ENCODE measurements around the gene NOX3. TPM values are rescaled to one million over a fixed set of nuclear protein-coding genes. Genes with fewer than 3 reads are reported as not detected.

NOX3 gene
- total and polyA plus RNA-seq, 10 of the 15 experiments (the other 5 are each of a cell fraction or from before 2014, with no cell fraction given), result not detected

GRCh38 chr6:155411154-155412052 is 44.2 kb downstream of the NOX3 start (continued):
- TF ChIP-seq RCOR1 (conservative IDR thresholded peaks at IDR 0.05; ENCODE audit: low read depth, low read length) (no peak), ZBTB11 (CRISPR knock-in tag; IDR thresholded peaks at IDR 0.05) (no peak), ATF3 (IDR thresholded peaks at IDR 0.05; ENCODE audit: borderline replicate concordance, extremely low read depth, low read depth, low read length) (no peak), BACH1 (IDR thresholded peaks at IDR 0.05; ENCODE audit: borderline replicate concordance) (no peak), DPF2 (IDR thresholded peaks at IDR 0.05) (no peak), NFIC (IDR thresholded peaks at IDR 0.05; ENCODE audit: low read depth, low read length) (no peak)

- no peak overlapping the region for H2AFZ ChIP-seq (ENCODE audit: control insufficient read depth, low read depth, low read length)
- H3K9ac ChIP-seq (ENCODE audit: control insufficient read depth, insufficient read depth, low read length), result no peak overlapping the region
- H3K79me2 ChIP-seq (ENCODE audit: control insufficient read depth, insufficient read depth, low read length), result no peaks in the 10 kb centered on the region
- ChIA-PET POLR2A (no interaction called here), RAD21 (ENCODE audit: unreplicated experiment) (no interaction called here), CTCF (interaction anchor here (0.6 to 1.4 kb wide), 2 partner anchors 102 to 119 kb away, joined by 3 read pairs; no protein-coding TSS in a partner anchor), SMC1A (ENCODE audit: uncharacterized antibody, unreplicated experiment) (interaction anchor here (0.6 to 3.2 kb wide), 4 partner anchors 9 to 1868 kb away, joined by 3 to 15 read pairs (median 4); no protein-coding TSS in a partner anchor)
- H3K4me3 ChIP-seq, result no peak overlapping the region
- H3K4me1 ChIP-seq (ENCODE audit: control insufficient read depth, insufficient read depth, low read length), result no peaks in the 10 kb centered on the region
- no peaks in the 10 kb centered on the region for H4K20me1 ChIP-seq (ENCODE audit: control insufficient read depth, insufficient read depth)
- H3K36me3 ChIP-seq (ENCODE audit: control insufficient read depth in 2 of 2, insufficient read depth in 2 of 2, low read length in 1 of 2), result no peaks in the 10 kb centered on the region
- ATAC-seq (no peak), DNase-seq (ENCODE audit: low read depth, low spot score) (no peak), FAIRE-seq (no peak)
- no peaks in the 10 kb centered on the region for H3K27me3 ChIP-seq (replicated peaks in 1 of 2; ENCODE audit: control insufficient read depth in 2 of 2, insufficient read depth in 2 of 2, low read length in 1 of 2)
- in situ Hi-C loops (cut with MboI), result no loop called here
- BruUV-seq (replicated peaks), result no TSS peak
- WGBS (ENCODE audit: insufficient coverage, insufficient replicate concordance, low lambda C conversion rate, missing lambda C conversion rate), result 73% methylated on average over 4 of the region's 4 CpGs
- H3K4me2 ChIP-seq (ENCODE audit: control insufficient read depth, insufficient read depth), result no peak overlapping the region
- no peak overlapping the region for H3K27ac ChIP-seq (ENCODE audit: control insufficient read depth, insufficient read depth)
- intact Hi-C loops (cut with micrococcal nuclease; ENCODE audit: unreplicated experiment), result no loop called here
- H3K9me3 ChIP-seq (replicated peaks; ENCODE audit: control insufficient read depth, insufficient read depth, low read length), result no peaks in the 10 kb centered on the region; the same call in 2 of the 3 replicates
- TF ChIP-seq PAX8 (IDR thresholded peaks at IDR 0.05) (no peak), IRF3 (IDR thresholded peaks at IDR 0.05) (no peak), NR2C1 (IDR thresholded peaks at IDR 0.05) (no peak), PRDM15 (CRISPR knock-in tag; IDR thresholded peaks at IDR 0.05) (no peak), TCF3 (IDR thresholded peaks at IDR 0.05; ENCODE audit: borderline replicate concordance, insufficient read depth, low read depth, low read length) (no peak), CBX5 (IDR thresholded peaks at IDR 0.05; ENCODE audit: low read depth) (no peak), SRF (IDR thresholded peaks at IDR 0.05; ENCODE audit: low read depth in 2 of 2, low read length in 2 of 2) (no peak)
Observed at GRCh38 chr6:155409391-155409790, 46.2 kb downstream of the NOX3 start.
